ENCODE results near the gene BNC1.
"Not testable (repeated sequence)": the region's sequence is repeated elsewhere in the genome, so short reads cannot be mapped to it uniquely, and the experiment has no call there.

Gene BNC1

GRCh38 chr15:83225449-83225848 is 59.0 kb downstream of the BNC1 start:
- no peak for FAIRE-seq

- FAIRE-seq: not testable (repeated sequence)
These were observed 62.7 kb downstream of the BNC1 start for GRCh38 chr15:83221781-83222180.

- no peak for FAIRE-seq
These were observed 65.4 kb downstream of the BNC1 start for GRCh38 chr15:83219026-83219425.

GRCh38 chr15:83215306-83215705 is 69.2 kb downstream of the BNC1 start:
- FAIRE-seq: no peak

- FAIRE-seq: no peak
These were observed 73.8 kb downstream of the BNC1 start for GRCh38 chr15:83210619-83211018.

- FAIRE-seq: no peak
These were observed 75.1 kb downstream of the BNC1 start for GRCh38 chr15:83209333-83209732.

GRCh38 chr15:83208367-83208661 is 76.2 kb downstream of the BNC1 start:
- no peak for FAIRE-seq

- FAIRE-seq: no peak
These were observed 76.7 kb downstream of the BNC1 start, which contains the start of gene HDGFL3 for GRCh38 chr15:83207660-83208366. Gene HDGFL3 (minus strand): TSS chr15:83207823. CDS start chr15:83207414, 409 bp downstream.

GRCh38 chr15:83207009-83207659 is 77.3 kb downstream of the BNC1 start:
- FAIRE-seq: no peak

- FAIRE-seq: no peak
These were observed 77.9 kb downstream of the BNC1 start for GRCh38 chr15:83206526-83207008.
